GM12801 (cell line): ENCODE data around the gene CDA.

Experiments
- TF ChIP-seq, protein P1 (sequence below): IDR thresholded peaks from one replicate; pipeline ENCODE4 v1.5.1; 2011; ENCODE audit warnings: control low read depth; ENCODE audit not compliant: insufficient read length; ENCODE audit errors: extremely low read depth

The CDA gene

DNA sequence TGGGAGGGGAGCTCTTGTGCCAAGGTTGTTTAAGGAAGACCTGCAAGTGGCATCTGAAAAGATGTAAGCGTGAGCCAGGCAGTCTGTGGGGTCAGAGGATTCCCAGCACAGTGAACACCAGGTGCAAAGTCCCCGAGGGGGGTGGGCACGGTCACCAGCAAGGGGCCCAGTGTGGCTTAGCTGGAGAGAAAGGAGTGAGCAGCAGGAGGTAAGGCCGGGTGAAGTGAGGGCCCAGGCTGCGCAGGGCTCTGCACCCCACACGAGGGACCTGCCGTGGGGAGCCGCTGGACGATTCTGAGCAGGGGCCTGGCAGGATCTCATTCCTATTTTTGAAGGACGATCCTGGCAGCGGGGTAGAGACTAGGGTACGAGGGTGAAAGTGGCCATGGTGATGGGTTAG lies 68.1 kb downstream of the CDA start:
- TF ChIP-seq, protein P1, sequence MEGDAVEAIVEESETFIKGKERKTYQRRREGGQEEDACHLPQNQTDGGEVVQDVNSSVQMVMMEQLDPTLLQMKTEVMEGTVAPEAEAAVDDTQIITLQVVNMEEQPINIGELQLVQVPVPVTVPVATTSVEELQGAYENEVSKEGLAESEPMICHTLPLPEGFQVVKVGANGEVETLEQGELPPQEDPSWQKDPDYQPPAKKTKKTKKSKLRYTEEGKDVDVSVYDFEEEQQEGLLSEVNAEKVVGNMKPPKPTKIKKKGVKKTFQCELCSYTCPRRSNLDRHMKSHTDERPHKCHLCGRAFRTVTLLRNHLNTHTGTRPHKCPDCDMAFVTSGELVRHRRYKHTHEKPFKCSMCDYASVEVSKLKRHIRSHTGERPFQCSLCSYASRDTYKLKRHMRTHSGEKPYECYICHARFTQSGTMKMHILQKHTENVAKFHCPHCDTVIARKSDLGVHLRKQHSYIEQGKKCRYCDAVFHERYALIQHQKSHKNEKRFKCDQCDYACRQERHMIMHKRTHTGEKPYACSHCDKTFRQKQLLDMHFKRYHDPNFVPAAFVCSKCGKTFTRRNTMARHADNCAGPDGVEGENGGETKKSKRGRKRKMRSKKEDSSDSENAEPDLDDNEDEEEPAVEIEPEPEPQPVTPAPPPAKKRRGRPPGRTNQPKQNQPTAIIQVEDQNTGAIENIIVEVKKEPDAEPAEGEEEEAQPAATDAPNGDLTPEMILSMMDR = no peak

DNA sequence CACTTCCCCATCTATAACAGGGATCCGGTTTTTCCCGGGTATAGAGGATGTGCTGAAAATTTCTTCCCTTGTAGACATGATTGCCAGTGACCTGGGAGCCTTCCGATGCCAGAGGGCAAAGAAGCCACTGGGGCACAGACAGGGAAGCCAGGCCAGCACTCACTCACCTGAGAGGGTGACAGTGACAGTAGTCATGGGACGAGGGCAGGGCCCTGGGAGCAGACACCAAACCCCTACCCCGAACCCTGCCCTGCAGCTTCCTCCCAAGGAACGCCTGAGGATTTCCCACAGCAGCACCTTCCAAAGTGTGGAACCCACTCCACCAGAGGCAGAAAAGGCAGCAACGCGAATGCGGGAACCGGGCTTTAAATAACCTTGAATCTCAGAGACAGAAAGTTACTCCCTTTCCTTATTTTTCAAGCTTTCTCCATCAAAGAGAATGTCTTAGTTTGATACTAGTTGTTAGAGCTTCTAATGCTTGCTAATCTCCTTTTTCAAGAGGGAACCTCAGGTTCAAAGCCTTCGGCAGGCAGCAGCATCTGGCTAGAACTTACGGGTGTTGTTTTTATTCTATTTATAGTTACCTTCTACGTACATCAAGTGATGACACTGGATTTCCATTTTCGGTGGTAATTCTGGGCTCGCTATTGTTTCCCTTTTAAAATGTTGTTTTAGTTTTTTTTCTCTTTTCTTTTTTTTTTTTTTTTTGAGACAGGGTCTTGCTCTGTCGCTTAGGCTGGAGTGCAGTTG lies 69.4 kb downstream of the CDA start:
- TF ChIP-seq, protein P1 = no peak

DNA sequence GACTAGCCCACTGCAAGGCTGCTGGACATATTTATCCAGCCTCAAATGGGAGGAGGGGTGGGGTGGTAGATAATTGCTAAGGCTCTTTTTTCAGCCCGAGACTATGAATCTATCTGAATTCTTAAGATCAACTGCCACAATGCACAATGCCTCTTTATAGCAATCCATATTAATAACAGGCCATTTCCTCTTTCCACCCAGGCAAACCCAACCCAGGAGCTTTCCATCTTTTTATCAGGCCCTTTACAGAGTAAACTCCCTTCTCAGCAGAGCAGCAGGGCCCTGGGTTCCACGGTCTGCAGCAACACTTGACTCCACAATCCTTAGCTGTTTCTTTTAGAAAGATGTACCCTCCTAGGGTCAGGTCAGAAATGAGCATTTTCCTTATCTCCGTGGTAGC lies 71.5 kb downstream of the CDA start:
- TF ChIP-seq, protein P1 = no peak

DNA sequence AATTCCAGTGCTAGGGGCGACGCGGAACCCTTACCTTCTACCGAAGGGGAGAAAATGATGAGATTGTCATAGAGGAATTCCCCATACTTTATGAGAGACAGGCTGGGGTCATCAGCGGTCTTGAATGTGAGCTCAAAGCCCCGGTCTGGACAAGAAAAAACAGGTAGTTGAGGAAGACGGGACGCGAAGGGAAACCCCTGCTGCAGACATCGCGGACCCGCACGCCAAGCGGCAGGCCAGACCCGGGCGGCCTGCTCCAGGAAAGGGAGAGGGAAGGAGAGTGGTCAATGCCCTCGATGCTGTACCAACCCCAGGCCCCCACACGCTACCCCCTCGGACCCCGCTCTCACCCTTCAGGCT lies 71.9 kb downstream of the CDA start:
- TF ChIP-seq, protein P1 = no peak

DNA sequence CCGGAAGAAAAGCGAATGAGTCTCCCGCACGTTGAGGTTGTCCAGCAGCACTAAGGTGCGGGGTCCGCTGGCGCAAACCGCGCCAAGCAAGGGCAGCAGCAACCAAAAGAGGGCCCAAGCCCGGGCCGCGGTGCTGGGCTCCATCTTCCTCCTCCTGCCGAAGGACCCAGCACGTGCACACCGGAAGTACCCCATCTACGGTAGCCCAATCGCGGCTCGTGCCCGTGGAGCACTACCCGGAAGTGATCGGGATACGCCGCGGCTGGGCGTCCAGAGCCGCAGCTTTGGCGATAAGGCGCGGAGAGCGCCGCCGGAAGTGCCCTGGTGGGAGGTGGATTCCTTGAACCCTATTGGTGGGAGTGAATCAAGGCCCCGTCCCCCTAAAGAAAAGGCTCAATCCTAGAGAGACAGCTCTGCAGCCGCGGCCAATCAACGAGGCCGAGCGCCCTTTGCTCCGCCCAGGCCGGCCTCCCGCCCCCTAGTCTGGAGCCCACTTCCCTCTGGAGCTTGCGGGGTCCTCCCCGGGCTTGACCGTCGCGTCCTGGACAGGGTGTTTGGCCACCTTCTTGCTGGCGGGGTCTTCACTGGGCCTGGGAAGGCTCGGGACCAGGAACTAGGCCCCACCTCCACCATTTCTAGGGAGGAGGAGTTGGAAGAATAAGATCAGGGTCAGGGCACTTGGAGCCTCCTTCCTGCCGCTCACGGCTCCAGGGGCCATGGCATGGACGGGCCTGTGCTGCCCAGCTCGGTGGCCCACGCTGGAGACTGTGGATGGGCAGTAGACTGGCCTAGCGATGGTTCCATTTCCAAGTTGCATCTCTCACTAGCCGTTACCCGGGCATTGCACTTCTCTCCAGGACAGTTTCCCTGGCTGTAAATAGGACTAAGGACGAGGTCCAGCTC lies 72.6 kb downstream of the CDA start, which contains the start of gene DDOST:
Gene DDOST (minus strand): TSS at position 163 of the 903 bp plus-strand sequence. CDS start 19 bp downstream, at position 144.
- TF ChIP-seq, protein P1 = no peak

DNA sequence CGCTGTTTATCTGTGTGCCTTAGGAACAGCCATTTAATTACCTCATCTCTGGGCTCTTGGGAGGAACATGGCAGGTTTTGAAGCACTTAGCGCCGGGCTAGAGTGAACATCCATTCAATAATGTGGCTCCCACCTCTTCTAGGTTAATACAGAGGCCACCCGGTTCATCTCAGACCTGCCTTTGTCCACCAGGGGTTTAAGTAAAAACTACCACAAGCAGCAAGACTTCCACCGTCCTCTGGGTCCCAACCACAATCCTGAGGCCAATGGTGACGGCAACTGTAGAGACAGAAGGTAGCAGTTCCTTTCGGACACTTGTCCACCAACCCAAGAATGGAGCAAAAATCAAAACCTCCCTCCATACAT lies 73.2 kb downstream of the CDA start:
- TF ChIP-seq, protein P1 = no peak

DNA sequence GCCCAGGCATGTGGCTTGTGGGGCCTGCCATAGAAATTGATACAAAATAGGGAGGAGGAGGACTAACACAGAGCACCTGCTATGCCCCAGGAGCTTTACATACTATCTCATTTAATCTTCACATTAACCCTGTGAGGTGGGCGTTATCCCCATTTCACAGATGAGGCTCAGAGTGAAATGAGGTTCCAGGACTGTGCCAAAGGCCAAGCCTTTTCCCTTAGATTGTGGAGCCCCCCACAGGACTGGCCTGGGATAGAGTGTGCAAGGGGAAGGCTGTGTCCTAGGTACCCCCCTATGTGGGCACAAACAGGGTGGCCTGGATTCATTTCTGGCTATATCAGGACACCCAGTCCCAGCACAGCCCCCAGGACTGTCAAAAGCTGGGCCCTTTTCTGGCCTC lies 74.5 kb downstream of the CDA start:
- TF ChIP-seq, protein P1 = no peak
